ENCODE measurements around the gene MTERF1.

The MTERF1 gene

DNA sequence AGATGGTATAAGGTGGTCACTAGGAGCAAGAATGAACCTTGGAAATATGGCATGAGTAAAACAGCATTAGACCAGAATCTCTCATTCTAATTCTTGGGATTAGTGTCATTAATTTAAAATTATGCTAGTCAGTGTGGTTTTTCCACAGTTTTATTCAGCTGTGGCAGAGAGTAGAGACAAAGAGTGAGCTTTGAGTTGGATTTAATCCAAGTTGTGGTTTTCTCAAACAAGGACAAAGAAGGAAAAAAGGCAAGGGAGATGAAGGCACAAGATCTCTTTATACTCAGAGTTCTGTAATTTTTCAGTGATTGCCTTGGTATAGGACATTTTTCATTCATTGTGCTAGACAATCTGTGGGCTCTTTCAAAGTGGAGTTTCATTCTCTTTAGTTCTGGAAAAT, 32.0 kb upstream of the MTERF1 start:
- Histone ChIP-seq H3K4ac (ENCODE audit: low read depth in 1 of 2, low read length in 2 of 2) (no peak overlapping the region), H3K79me1 (replicated peaks; ENCODE audit: low read length, poor library complexity, severe bottlenecking) (no peaks in the 10 kb centered on the region), H3K27me3 (ENCODE audit: control insufficient read depth in 1 of 2, insufficient read depth in 1 of 2, low read length in 2 of 2) (no peaks in the 10 kb centered on the region), H2BK12ac (ENCODE audit: low read length in 2 of 2) (no peak overlapping the region), H2BK120ac (ENCODE audit: low read depth, low read length) (no peak overlapping the region), H3K4me2 (ENCODE audit: low read length, poor library complexity, severe bottlenecking) (no peak overlapping the region), H4K8ac (ENCODE audit: low read length) (no peak overlapping the region), H3K27ac (ENCODE audit: low read length, poor library complexity, severe bottlenecking) (no peak overlapping the region), H3K23ac (ENCODE audit: low read length in 2 of 2) (no peak overlapping the region), H2AK5ac (ENCODE audit: low read length, severe bottlenecking) (no peak overlapping the region), H2BK15ac (ENCODE audit: low read depth, poor library complexity, severe bottlenecking) (no peak overlapping the region), H3K4me1 (ENCODE audit: control insufficient read depth, insufficient read depth, low read depth, low read length) (no peaks in the 10 kb centered on the region), H3K14ac (ENCODE audit: low read length in 2 of 2) (no peak overlapping the region), H3K9ac (ENCODE audit: low read length) (peak overlapping the region; percentile 48), H3K36me3 (ENCODE audit: control insufficient read depth in 1 of 2, insufficient read depth in 2 of 2, low read depth in 1 of 2, low read length in 2 of 2) (no peaks in the 10 kb centered on the region), H3K9me3 (ENCODE audit: control insufficient read depth, low read length) (no peaks in the 10 kb centered on the region), H4K91ac (ENCODE audit: low read length) (no peak overlapping the region), H3K18ac (ENCODE audit: low read depth in 1 of 2, low read length in 2 of 2) (no peak overlapping the region), H2BK5ac (ENCODE audit: low read depth, low read length, poor library complexity, severe bottlenecking) (no peak overlapping the region), H3K4me3 (ENCODE audit: insufficient read depth in 1 of 2, low read depth in 1 of 2, low read length in 2 of 2) (no peak overlapping the region), H2AFZ (ENCODE audit: low read depth, low read length) (no peak overlapping the region)
- no peak for DNase-seq

DNA sequence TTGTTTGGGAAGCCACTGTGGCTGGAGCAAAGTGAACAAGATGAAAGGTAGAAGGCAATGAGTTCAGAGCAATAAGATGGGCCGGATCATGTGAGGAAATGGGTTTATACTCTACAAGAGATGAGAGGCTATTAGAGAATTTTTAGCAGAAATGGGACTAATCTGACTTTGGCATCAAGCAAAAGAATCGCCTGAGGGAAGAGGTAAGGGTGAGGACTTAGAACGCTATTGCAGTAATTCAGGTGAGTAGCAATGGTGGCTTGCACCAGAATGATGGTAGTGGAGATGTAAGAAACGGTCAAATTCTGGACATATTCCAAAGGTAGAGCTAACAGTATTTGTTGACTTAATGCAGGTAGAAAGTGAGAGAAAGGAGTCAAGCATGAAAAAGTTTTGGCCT, 30.6 kb upstream of the MTERF1 start:
- Histone ChIP-seq H3K9ac (ENCODE audit: low read length) (no peak overlapping the region), H3K23ac (ENCODE audit: low read length in 2 of 2) (no peak overlapping the region), H3K4me1 (ENCODE audit: control insufficient read depth, insufficient read depth, low read depth, low read length) (no peaks in the 10 kb centered on the region), H3K18ac (ENCODE audit: low read depth in 1 of 2, low read length in 2 of 2) (no peak overlapping the region), H3K4me3 (ENCODE audit: insufficient read depth in 1 of 2, low read depth in 1 of 2, low read length in 2 of 2) (no peak overlapping the region), H3K4ac (ENCODE audit: low read depth in 1 of 2, low read length in 2 of 2) (no peak overlapping the region), H2AK5ac (ENCODE audit: low read length, severe bottlenecking) (no peak overlapping the region), H2AFZ (ENCODE audit: low read depth, low read length) (no peak overlapping the region), H4K8ac (ENCODE audit: low read length) (no peak overlapping the region), H2BK12ac (ENCODE audit: low read length in 2 of 2) (no peak overlapping the region), H2BK120ac (ENCODE audit: low read depth, low read length) (no peak overlapping the region), H3K4me2 (ENCODE audit: low read length, poor library complexity, severe bottlenecking) (no peak overlapping the region), H3K9me3 (ENCODE audit: control insufficient read depth, low read length) (no peaks in the 10 kb centered on the region), H3K27me3 (ENCODE audit: control insufficient read depth in 1 of 2, insufficient read depth in 1 of 2, low read length in 2 of 2) (no peaks in the 10 kb centered on the region), H3K14ac (ENCODE audit: low read length in 2 of 2) (no peak overlapping the region), H3K36me3 (ENCODE audit: control insufficient read depth in 1 of 2, insufficient read depth in 2 of 2, low read depth in 1 of 2, low read length in 2 of 2) (no peaks in the 10 kb centered on the region), H2BK5ac (ENCODE audit: low read depth, low read length, poor library complexity, severe bottlenecking) (no peak overlapping the region), H2BK15ac (ENCODE audit: low read depth, poor library complexity, severe bottlenecking) (no peak overlapping the region), H3K27ac (ENCODE audit: low read length, poor library complexity, severe bottlenecking) (no peak overlapping the region), H3K79me1 (replicated peaks; ENCODE audit: low read length, poor library complexity, severe bottlenecking) (no peaks in the 10 kb centered on the region), H4K91ac (ENCODE audit: low read length) (no peak overlapping the region)
- DNase-seq = no peak
- WGBS = 91% methylated on average over 4 of the region's 4 CpGs

DNA sequence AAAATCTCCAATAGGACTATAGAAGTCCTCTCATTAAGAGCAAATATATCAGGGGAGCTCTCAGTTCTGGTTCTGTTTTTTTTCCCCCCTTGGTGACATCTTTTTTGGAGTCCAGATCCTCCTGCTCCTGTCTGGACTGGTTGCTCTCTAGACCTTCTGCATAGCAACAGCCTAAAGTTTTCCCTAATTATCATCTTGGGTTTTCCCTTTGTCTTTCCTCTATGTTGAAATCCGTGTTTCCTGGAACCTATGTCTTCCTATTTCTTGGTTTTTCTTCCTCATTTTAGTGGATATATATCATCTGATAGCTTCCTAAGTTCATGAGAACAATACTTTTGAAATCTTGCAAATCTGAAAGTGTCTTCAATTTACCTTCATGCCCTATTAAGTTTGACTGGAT, 29.7 kb upstream of the MTERF1 start:
- no peak for DNase-seq
- H2AFZ ChIP-seq (ENCODE audit: low read depth, low read length) = no peak overlapping the region
- H3K23ac ChIP-seq (ENCODE audit: low read length in 2 of 2) = no peak overlapping the region
- H3K18ac ChIP-seq (ENCODE audit: low read depth in 1 of 2, low read length in 2 of 2) = no peak overlapping the region
- no peak overlapping the region for H3K27ac ChIP-seq (ENCODE audit: low read length, poor library complexity, severe bottlenecking)
- H3K4me2 ChIP-seq (ENCODE audit: low read length, poor library complexity, severe bottlenecking) = no peak overlapping the region
- H3K4me1 ChIP-seq (ENCODE audit: control insufficient read depth, insufficient read depth, low read depth, low read length) = no peaks in the 10 kb centered on the region
- H3K36me3 ChIP-seq (ENCODE audit: control insufficient read depth in 1 of 2, insufficient read depth in 2 of 2, low read depth in 1 of 2, low read length in 2 of 2) = no peaks in the 10 kb centered on the region
- H3K14ac ChIP-seq (ENCODE audit: low read length in 2 of 2) = no peak overlapping the region
- H4K91ac ChIP-seq (ENCODE audit: low read length) = no peak overlapping the region
- no peaks in the 10 kb centered on the region for H3K79me1 ChIP-seq (replicated peaks; ENCODE audit: low read length, poor library complexity, severe bottlenecking)
- whole genome bisulfite sequencing = no CpG with 5 or more reads among the region's 1 CpG
- no peak overlapping the region for H3K9ac ChIP-seq (ENCODE audit: low read length)
- no peaks in the 10 kb centered on the region for H3K9me3 ChIP-seq (ENCODE audit: control insufficient read depth, low read length)
- H3K4me3 ChIP-seq (ENCODE audit: insufficient read depth in 1 of 2, low read depth in 1 of 2, low read length in 2 of 2) = no peak overlapping the region
- H2BK12ac ChIP-seq (ENCODE audit: low read length in 2 of 2) = no peak overlapping the region
- no peak overlapping the region for H2AK5ac ChIP-seq (ENCODE audit: low read length, severe bottlenecking)
- no peak overlapping the region for H4K8ac ChIP-seq (ENCODE audit: low read length)
- no peak overlapping the region for H2BK5ac ChIP-seq (ENCODE audit: low read depth, low read length, poor library complexity, severe bottlenecking)
- no peaks in the 10 kb centered on the region for H3K27me3 ChIP-seq (ENCODE audit: control insufficient read depth in 1 of 2, insufficient read depth in 1 of 2, low read length in 2 of 2)
- no peak overlapping the region for H2BK15ac ChIP-seq (ENCODE audit: low read depth, poor library complexity, severe bottlenecking)
- no peak overlapping the region for H3K4ac ChIP-seq (ENCODE audit: low read depth in 1 of 2, low read length in 2 of 2)
- no peak overlapping the region for H2BK120ac ChIP-seq (ENCODE audit: low read depth, low read length)

DNA sequence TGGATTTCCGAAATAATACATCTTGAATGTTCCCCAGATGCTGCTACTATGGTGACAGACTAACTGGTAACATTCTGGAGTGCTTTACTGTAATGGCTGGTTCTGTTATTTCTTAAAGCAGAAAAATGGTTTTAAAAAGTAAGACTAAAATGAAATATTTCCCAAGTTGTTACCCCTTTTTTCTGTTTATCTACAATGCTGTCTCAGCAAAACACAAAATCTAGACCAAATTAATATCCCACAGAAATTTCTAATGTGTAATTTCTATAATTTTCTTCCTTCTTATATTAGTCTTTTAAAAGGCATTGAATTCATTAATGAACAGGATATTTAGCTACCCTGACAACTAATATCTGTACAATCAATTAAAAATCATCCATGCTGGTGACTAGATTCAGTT, 19.1 kb upstream of the MTERF1 start:
- Histone ChIP-seq H4K91ac (ENCODE audit: low read length) (no peak overlapping the region), H2BK120ac (ENCODE audit: low read depth, low read length) (no peak overlapping the region), H3K4ac (ENCODE audit: low read depth in 1 of 2, low read length in 2 of 2) (no peak overlapping the region), H2BK12ac (ENCODE audit: low read length in 2 of 2) (no peak overlapping the region), H2AK5ac (ENCODE audit: low read length, severe bottlenecking) (no peak overlapping the region), H3K27ac (ENCODE audit: low read length, poor library complexity, severe bottlenecking) (no peak overlapping the region), H2AFZ (ENCODE audit: low read depth, low read length) (no peak overlapping the region), H3K9ac (ENCODE audit: low read length) (no peak overlapping the region), H3K4me1 (ENCODE audit: control insufficient read depth, insufficient read depth, low read depth, low read length) (no peaks in the 10 kb centered on the region), H3K4me2 (ENCODE audit: low read length, poor library complexity, severe bottlenecking) (no peak overlapping the region), H3K36me3 (ENCODE audit: control insufficient read depth in 1 of 2, insufficient read depth in 2 of 2, low read depth in 1 of 2, low read length in 2 of 2) (no peaks in the 10 kb centered on the region), H3K18ac (ENCODE audit: low read depth in 1 of 2, low read length in 2 of 2) (no peak overlapping the region), H3K27me3 (ENCODE audit: control insufficient read depth in 1 of 2, insufficient read depth in 1 of 2, low read length in 2 of 2) (no peaks in the 10 kb centered on the region), H2BK15ac (ENCODE audit: low read depth, poor library complexity, severe bottlenecking) (no peak overlapping the region), H3K9me3 (ENCODE audit: control insufficient read depth, low read length) (no peaks in the 10 kb centered on the region), H3K23ac (ENCODE audit: low read length in 2 of 2) (no peak overlapping the region), H4K8ac (ENCODE audit: low read length) (no peak overlapping the region), H3K79me1 (replicated peaks; ENCODE audit: low read length, poor library complexity, severe bottlenecking) (no peaks in the 10 kb centered on the region), H3K4me3 (ENCODE audit: insufficient read depth in 1 of 2, low read depth in 1 of 2, low read length in 2 of 2) (no peak overlapping the region), H2BK5ac (ENCODE audit: low read depth, low read length, poor library complexity, severe bottlenecking) (no peak overlapping the region), H3K14ac (ENCODE audit: low read length in 2 of 2) (no peak overlapping the region)
- WGBS = 100% methylated on average over 1 of the region's 1 CpG
- no peak for DNase-seq
